HG02870 (cell line): Measurements from ENCODE around the gene RNF186.
"Not testable (repeated sequence)": the region's sequence is repeated elsewhere in the genome, so short reads cannot be mapped to it uniquely, and the experiment has no call there.

Experiments
- ATAC-seq: cut with Tn5 transposase; IDR thresholded peaks from one replicate; pipeline ENCODE4 v1.9.1; 2021; ENCODE audit warnings: mild to moderate bottlenecking, moderate library complexity; ENCODE audit not compliant: unreplicated experiment

The RNF186 gene

GRCh38 chr1:19825298-19825697 is 10.2 kb upstream of the RNF186 start:
- no peak for ATAC-seq

GRCh38 chr1:19824541-19824940 is 9.5 kb upstream of the RNF186 start:
- no peak for ATAC-seq

- no peak for ATAC-seq
Observed at GRCh38 chr1:19824036-19824435, 9.0 kb upstream of the RNF186 start.

GRCh38 chr1:19819701-19820100 is 4.6 kb upstream of the RNF186 start:
- ATAC-seq = no peak

- no peak for ATAC-seq
Observed at GRCh38 chr1:19818324-19818723, 3.2 kb upstream of the RNF186 start.

GRCh38 chr1:19817160-19817559 is 2.1 kb upstream of the RNF186 start:
- ATAC-seq = no peak

GRCh38 chr1:19816737-19817086 is 1.6 kb upstream of the RNF186 start:
- ATAC-seq = not testable (repeated sequence)

- ATAC-seq = no peak
Observed at GRCh38 chr1:19815801-19816736, 986 bp upstream of the RNF186 start.

GRCh38 chr1:19814244-19814661 is 830 bp downstream of the RNF186 start:
- ATAC-seq = no peak

GRCh38 chr1:19813643-19813960 is 1.5 kb downstream of the RNF186 start:
- ATAC-seq = no peak

- no peak for ATAC-seq
Observed at GRCh38 chr1:19812875-19813642, 2.0 kb downstream of the RNF186 start.

- no peak for ATAC-seq
Observed at GRCh38 chr1:19811206-19811851, 3.8 kb downstream of the RNF186 start.

GRCh38 chr1:19809044-19809750 is 5.9 kb downstream of the RNF186 start:
- no peak for ATAC-seq

- no peak for ATAC-seq
Observed at GRCh38 chr1:19808351-19808750, 6.7 kb downstream of the RNF186 start.

- ATAC-seq = no peak
Observed at GRCh38 chr1:19804831-19805251, 10.2 kb downstream of the RNF186 start.

- no peak for ATAC-seq
Observed at GRCh38 chr1:19802269-19802668, 12.8 kb downstream of the RNF186 start.

- peak; percentile 30 for ATAC-seq
Observed at GRCh38 chr1:19800076-19800804, 14.8 kb downstream of the RNF186 start.

GRCh38 chr1:19799230-19800075 is 15.6 kb downstream of the RNF186 start, which contains the start of gene TMCO4:
Gene TMCO4 (minus strand): TSS chr1:19799916. CDS start chr1:19780758, 19,158 bp downstream.
- ATAC-seq = peak; percentile 36

- no peak for ATAC-seq
Observed at GRCh38 chr1:19798486-19799229, 16.4 kb downstream of the RNF186 start.
